H1 (cell line): ENCODE measurements around the gene CD276. TPM values are rescaled to one million over a fixed set of nuclear protein-coding genes. Genes with fewer than 3 reads are reported as not detected.

Experiments
- CTCF ChIA-PET: fragments of 300-600 bp; sonication (Branson Sonifier 250); formaldehyde crosslinking; loops from one replicate; lab custom pipeline; 2021; ENCODE audit not compliant: partially characterized antibody; lab: Charles Lee
- POLR2A ChIA-PET: fragments of 300-600 bp; sonication (Branson Sonifier 250); formaldehyde crosslinking; loops from one replicate; lab custom pipeline; 2021; ENCODE audit warnings: inconsistent platforms; ENCODE audit not compliant: partially characterized antibody; lab: Charles Lee
- DNase-seq, 2 experiments: peaks; one replicate each; pipeline versions ENCODE4 v3.0.0 to v3.0.0-alpha.2; 2010 to 2022; ENCODE audit warnings: low spot score in 2 of 2, low read depth in 1 of 2, mixed read lengths in 1 of 2
- FAIRE-seq: peaks from 2 replicates; lab custom pipeline; 2011; peaks lifted over from hg19 to GRCh38; lab: Jason Lieb, UNC
- H2AFZ ChIP-seq: 2 replicates; pipeline ENCODE4 v1.8.1; 2012; ENCODE audit warnings: low read length, inconsistent platforms
- H2AK5ac ChIP-seq: 2 replicates; pipeline ENCODE4 v1.6.1; 2013; ENCODE audit warnings: low read depth, low read length
- H2BK120ac ChIP-seq: replicated peaks from 2 replicates; pipeline ENCODE3; 2013; ENCODE audit warnings: low read depth, low read length, inconsistent platforms
- H2BK12ac ChIP-seq: 2 replicates; pipeline ENCODE4 v1.6.1; 2013; ENCODE audit warnings: low read depth, low read length
- H2BK15ac ChIP-seq: 2 replicates; pipeline ENCODE4 v1.6.1; 2013; ENCODE audit warnings: low read length
- H2BK20ac ChIP-seq: 2 replicates; pipeline ENCODE4 v1.6.1; 2013; ENCODE audit warnings: low read length
- H2BK5ac ChIP-seq: 2 replicates; pipeline ENCODE4 v1.6.1; 2013; ENCODE audit warnings: low read depth, low read length
- H3K14ac ChIP-seq: 2 replicates; pipeline ENCODE4 v1.6.1; 2013; ENCODE audit warnings: inconsistent platforms; ENCODE audit not compliant: insufficient read length
- H3K18ac ChIP-seq: 2 replicates; pipeline ENCODE4 v1.6.1; 2013; ENCODE audit warnings: low read length; ENCODE audit errors: extremely low read depth
- H3K23ac ChIP-seq: 2 replicates; pipeline ENCODE4 v1.6.1; 2013; ENCODE audit warnings: inconsistent platforms; ENCODE audit not compliant: insufficient read length
- H3K23me2 ChIP-seq: 2 replicates; pipeline ENCODE4 v1.6.1; 2013; ENCODE audit warnings: low read depth, low read length
- H3K27ac ChIP-seq: 2 replicates; pipeline ENCODE4 v1.6.1; 2011; ENCODE audit warnings: low read depth, low read length, inconsistent platforms
- H3K27me3 ChIP-seq, 4 experiments: replicated peaks in 1 of 4; 1 replicate in 1 of 4; 2 replicates in 3 of 4; pipeline versions ENCODE4 v1.6.1 to v1.8.1; 2011 to 2013; ENCODE audit warnings: low read length in 3 of 4, mild to moderate bottlenecking in 3 of 4, inconsistent platforms in 2 of 4, mixed read lengths in 2 of 4, moderate library complexity in 1 of 4; ENCODE audit not compliant: control insufficient read depth in 3 of 4, insufficient read depth in 3 of 4; ENCODE audit errors: extremely low read depth in 1 of 4
- H3K36me3 ChIP-seq, 4 experiments: 2 replicates each; pipeline versions ENCODE4 v1.6.1 to v1.8.1; 2011 to 2013; ENCODE audit warnings: mild to moderate bottlenecking in 4 of 4, low read length in 3 of 4, moderate library complexity in 2 of 4, control low read depth in 1 of 4, inconsistent platforms in 1 of 4; ENCODE audit not compliant: insufficient read depth in 4 of 4, control insufficient read depth in 2 of 4
- H3K4ac ChIP-seq: replicated peaks from 2 replicates; pipeline ENCODE3; 2013; ENCODE audit warnings: low read length, low read depth, mixed read lengths, inconsistent platforms; ENCODE audit not compliant: insufficient read length
- H3K4me1 ChIP-seq, 4 experiments: replicated peaks in 1 of 4; 1 replicate in 1 of 4; 2 replicates in 3 of 4; pipeline versions ENCODE4 v1.6.1 to v1.8.1; 2011 to 2013; ENCODE audit warnings: low read length in 3 of 4, inconsistent platforms in 2 of 4, mixed read lengths in 1 of 4; ENCODE audit not compliant: insufficient read depth in 4 of 4, control insufficient read depth in 3 of 4
- H3K4me2 ChIP-seq, 2 experiments: 2 replicates each; pipeline versions ENCODE4 v1.6.1 to v1.8.1; 2011 to 2013; ENCODE audit warnings: low read depth in 2 of 2, low read length in 2 of 2, control low read depth in 1 of 2, inconsistent platforms in 1 of 2, mild to moderate bottlenecking in 1 of 2; ENCODE audit not compliant: insufficient read depth in 1 of 2
- H3K4me3 ChIP-seq, 4 experiments: fragments of 200-600, 300-600 bp in 1 of 4; sonication (generic), shearing (Covaris generic), sonication (Bioruptor Twin) in 1 of 4; 2 replicates each; pipeline versions ENCODE4 v1.5.1 to v1.8.1; 2011 to 2016; ENCODE audit warnings: low read length in 4 of 4, low read depth in 3 of 4, control low read depth in 2 of 4, inconsistent platforms in 2 of 4, mild to moderate bottlenecking in 2 of 4, mixed read lengths in 1 of 4, moderate library complexity in 1 of 4; ENCODE audit not compliant: insufficient read depth in 2 of 4; ENCODE audit errors: extremely low read depth in 1 of 4
- H3K56ac ChIP-seq: replicated peaks from 2 replicates; pipeline ENCODE3; 2013; ENCODE audit warnings: low read depth, mild to moderate bottlenecking, mixed read lengths, low read length, inconsistent platforms; ENCODE audit not compliant: insufficient read length
- H3K79me1 ChIP-seq: 2 replicates; pipeline ENCODE4 v1.6.1; 2013; ENCODE audit warnings: low read depth, low read length, control low read depth
- H3K79me2 ChIP-seq, 2 experiments: 2 replicates each; pipeline versions ENCODE4 v1.6.1 to v1.8.1; 2012 to 2013; ENCODE audit warnings: low read length in 2 of 2, mild to moderate bottlenecking in 2 of 2, inconsistent platforms in 1 of 2; ENCODE audit not compliant: insufficient read depth in 2 of 2, control insufficient read depth in 1 of 2
- H3K9ac ChIP-seq, 4 experiments: replicated peaks in 1 of 4; 1 replicate in 1 of 4; 2 replicates in 3 of 4; pipeline versions ENCODE4 v1.6.1 to v1.8.1; 2011 to 2013; ENCODE audit warnings: low read depth in 3 of 4, low read length in 3 of 4, control low read depth in 2 of 4, mild to moderate bottlenecking in 2 of 4, moderate library complexity in 2 of 4, inconsistent platforms in 1 of 4; ENCODE audit errors: extremely low read depth in 1 of 4
- H3K9me3 ChIP-seq, 2 experiments: 2 replicates each; pipeline versions ENCODE4 v1.6.1 to v1.8.1; 2012 to 2013; ENCODE audit warnings: mild to moderate bottlenecking in 2 of 2, moderate library complexity in 2 of 2, control low read depth in 1 of 2, inconsistent platforms in 1 of 2, low read depth in 1 of 2, low read length in 1 of 2, mixed read lengths in 1 of 2; ENCODE audit not compliant: insufficient read depth in 2 of 2
- H4K20me1 ChIP-seq, 2 experiments: replicated peaks in 1 of 2; 2 replicates each; pipeline versions ENCODE3 to v1.8.1; 2011 to 2013; ENCODE audit warnings: inconsistent platforms in 2 of 2, low read length in 2 of 2, mild to moderate bottlenecking in 1 of 2; ENCODE audit not compliant: insufficient read depth in 2 of 2, control insufficient read depth in 1 of 2
- H4K5ac ChIP-seq: 2 replicates; pipeline ENCODE4 v1.6.1; 2013; ENCODE audit warnings: low read length, low read depth, mixed read lengths, inconsistent platforms; ENCODE audit not compliant: insufficient read length
- H4K8ac ChIP-seq: 2 replicates; pipeline ENCODE4 v1.8.0; 2013; ENCODE audit warnings: mild to moderate bottlenecking, moderate library complexity, low read length, inconsistent platforms; ENCODE audit not compliant: insufficient read depth; ENCODE audit errors: extremely low read depth
- H4K91ac ChIP-seq: replicated peaks from 2 replicates; pipeline ENCODE3; 2013; ENCODE audit warnings: low read length, mixed read lengths, inconsistent platforms; ENCODE audit not compliant: insufficient read length
- BRCA1 ChIP-seq: IDR thresholded peaks from 2 replicates; pipeline ENCODE4 v1.6.1; 2012; ENCODE audit warnings: low read depth, low read length, improper control_type of control experiment
- EP300 ChIP-seq, 2 experiments: IDR thresholded peaks; 1 replicate in 1 of 2; 2 replicates in 1 of 2; pipeline ENCODE4 v1.6.1; 2011 to 2012; ENCODE audit warnings: low read depth in 2 of 2, low read length in 2 of 2, mild to moderate bottlenecking in 2 of 2, borderline replicate concordance in 1 of 2, inconsistent platforms in 1 of 2, moderate library complexity in 1 of 2
- EZH2 ChIP-seq: fragments of 200-600 bp; sonication (generic); IDR thresholded peaks from 2 replicates; pipeline ENCODE4 v1.7.1; 2012; ENCODE audit warnings: low read depth, mild to moderate bottlenecking, moderate library complexity, low read length, inconsistent platforms; ENCODE audit not compliant: severe bottlenecking
- GABPA ChIP-seq: IDR thresholded peaks from 2 replicates; pipeline ENCODE4 v1.6.1; 2011; ENCODE audit warnings: mild to moderate bottlenecking, low read length, moderate library complexity, borderline replicate concordance; ENCODE audit not compliant: insufficient read depth
- HDAC6 ChIP-seq: IDR thresholded peaks from one replicate; pipeline ENCODE4 v1.7.1; 2012; ENCODE audit warnings: low read depth, mild to moderate bottlenecking, inconsistent platforms, low read length, moderate library complexity
- MAFK ChIP-seq: IDR thresholded peaks from 2 replicates; pipeline ENCODE4 v1.6.1; 2012; ENCODE audit warnings: low read depth, mild to moderate bottlenecking, improper control_type of control experiment, low read length
- POLR2A ChIP-seq, 2 experiments: IDR thresholded peaks; 1 replicate in 1 of 2; 2 replicates in 1 of 2; pipeline ENCODE4 v1.6.1; 2011; ENCODE audit warnings: low read depth in 2 of 2, low read length in 2 of 2, mild to moderate bottlenecking in 2 of 2; ENCODE audit errors: control extremely low read depth in 1 of 2
- RAD21 ChIP-seq, 2 experiments: IDR thresholded peaks in 1 of 2; conservative IDR thresholded peaks in 1 of 2; 2 replicates each; pipeline ENCODE4 v1.6.1; 2011; ENCODE audit warnings: low read depth in 2 of 2, low read length in 2 of 2, improper control_type of control experiment in 1 of 2, inconsistent platforms in 1 of 2, mild to moderate bottlenecking in 1 of 2, moderate library complexity in 1 of 2
- SAP30 ChIP-seq: fragments of 300-600 bp; sonication (generic); IDR thresholded peaks from 2 replicates; pipeline ENCODE4 v1.7.1; 2012; ENCODE audit warnings: low read length, moderate library complexity, mild to moderate bottlenecking, inconsistent platforms; ENCODE audit not compliant: insufficient read depth, insufficient replicate concordance
- SP4 ChIP-seq: IDR thresholded peaks from 2 replicates; pipeline ENCODE4 v1.6.1; 2012; ENCODE audit warnings: low read length, inconsistent platforms
- SRF ChIP-seq: IDR thresholded peaks from 2 replicates; pipeline ENCODE4 v1.6.1; 2011; ENCODE audit warnings: mild to moderate bottlenecking, low read depth, low read length, moderate library complexity
- TBP ChIP-seq: IDR thresholded peaks from 2 replicates; pipeline ENCODE4 v1.6.1; 2011; ENCODE audit warnings: low read depth, low read length, improper control_type of control experiment
- TCF12 ChIP-seq: IDR thresholded peaks from 2 replicates; pipeline ENCODE4 v1.6.1; 2011; ENCODE audit warnings: low read depth, mild to moderate bottlenecking, low read length
- ZNF274 ChIP-seq: IDR thresholded peaks from 2 replicates; pipeline ENCODE4 v1.7.0; 2012; ENCODE audit warnings: low read length, borderline replicate concordance; ENCODE audit errors: extremely low read depth
- WGBS, 2 experiments: shearing (Covaris generic) in 1 of 2; methylation state at CpG; one replicate each; pipeline versions ENCODE4 v1.1.6 to v1.1.7; 2013 to 2015; ENCODE audit warnings: low lambda C conversion rate in 2 of 2, mixed read lengths in 2 of 2, inconsistent platforms in 1 of 2, low coverage in 1 of 2, missing lambda C conversion rate in 1 of 2; ENCODE audit not compliant: insufficient replicate concordance in 2 of 2, insufficient coverage in 1 of 2, insufficient read length in 1 of 2; ENCODE audit errors: extremely low coverage in 1 of 2, missing lambda C conversion rate in 1 of 2; 5-methylcytosine and 5-hydroxymethylcytosine counted together
- polyA plus RNA-seq, 7 experiments: library from polyadenylated mRNA; depleted of rRNA in 3 of 7; stranded (reverse) in 5 of 7; unstranded in 2 of 7; fragments of >200 nt in 5 of 7; fragments of 200-250 nt in 2 of 7; gene quantifications; 1 replicate in 5 of 7; 2 replicates in 1 of 7; 4 replicates in 1 of 7; pipeline versions ENCODE4 v1.2.1 to v1.2.3, GENCODE V29; 2011 to 2013; ENCODE audit warnings: missing spikeins in 2 of 7, mixed read lengths in 2 of 7
- total RNA-seq: library from RNA; stranded (reverse); fragmentation: NEBNext Ultra II Directional; extraction: Animal tissue kit (Norgen Biotek cat#: 25700); gene quantifications from 2 replicates; pipeline ENCODE4 v1.2.1, GENCODE V29; 2021

The CD276 gene
- total and polyA plus RNA-seq, 2 of the 8 experiments (the other 6 are each of a cell fraction or from before 2014, with no cell fraction given): 156 to 158 TPM

DNA sequence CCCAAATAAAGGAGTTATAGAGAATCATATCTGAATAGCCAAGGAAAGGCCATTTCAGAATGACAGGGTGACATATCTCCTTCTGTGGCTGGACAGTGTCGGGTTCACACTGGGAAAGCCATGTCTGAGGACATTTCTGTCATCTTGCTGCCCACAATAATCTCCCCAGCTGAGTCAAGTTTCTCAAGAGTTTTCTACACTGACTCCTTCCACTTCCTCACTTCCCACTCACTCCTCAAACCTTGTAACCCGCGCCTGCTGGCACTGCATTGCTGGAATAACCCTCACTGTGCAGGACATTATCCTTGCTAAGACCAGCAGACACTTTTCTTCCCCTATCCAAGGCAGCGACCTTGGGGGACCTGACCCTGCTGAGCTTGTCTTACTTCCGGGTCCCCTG lies 74.3 kb downstream of the CD276 start:
- Histone ChIP-seq H3K4ac (no peak overlapping the region), H4K20me1 (no peaks in the 10 kb centered on the region), H3K4me2 (no peak overlapping the region), H4K91ac (no peak overlapping the region), H3K9me3 (no peaks in the 10 kb centered on the region), H3K79me2 (no peaks in the 10 kb centered on the region), H3K27me3 (peaks cover 0 to 11% (median 4%) of the 10 kb centered on the region in 4 experiments; a peak in 6 of 7 replicates), H2BK120ac (no peak overlapping the region), H3K56ac (no peak overlapping the region), H3K14ac (no peak overlapping the region), H2BK12ac (no peak overlapping the region), H2BK5ac (no peak overlapping the region), H3K23ac (no peak overlapping the region), H3K4me1 (peaks cover 6 to 13% (median 10%) of the 10 kb centered on the region in 4 experiments; a peak in 6 of 7 replicates), H2AFZ (no peak overlapping the region), H3K18ac (no peak overlapping the region), H3K23me2 (peaks cover 3% of the 10 kb centered on the region; the same call in 1 of the 2 replicates), H3K36me3 (no peaks in the 10 kb centered on the region), H2AK5ac (no peak overlapping the region), H4K8ac (no peak overlapping the region), H3K4me3 (no peak overlapping the region), H2BK20ac (no peak overlapping the region), H3K9ac (no peak overlapping the region), H2BK15ac (no peak overlapping the region), H4K5ac (no peak overlapping the region), H3K27ac (no peak overlapping the region), H3K79me1 (no peaks in the 10 kb centered on the region)
- POLR2A ChIA-PET: no interaction called here
- DNase-seq (no peak), FAIRE-seq (no peak)
- 86% methylated on average over 5 of the region's 5 CpGs; no CpG with 5 or more reads in 1 of the 2 experiments for WGBS, 2 experiments
- no peak for TF ChIP-seq TBP
- no peak for TF ChIP-seq MAFK
- no peak for TF ChIP-seq SAP30
- no peak for TF ChIP-seq TCF12
- no peak for TF ChIP-seq POLR2A (IDR thresholded peaks at IDR 0.05; ENCODE audit: control extremely low read depth in 1 of 2, low read depth in 2 of 2, low read length in 2 of 2)
- no peak for TF ChIP-seq RAD21 (IDR thresholded peaks at IDR 0.05 in 1 of 2, conservative IDR thresholded peaks at IDR 0.05 in 1 of 2; ENCODE audit: low read depth in 2 of 2, low read length in 2 of 2)
- no peak for TF ChIP-seq EP300 (IDR thresholded peaks at IDR 0.05; ENCODE audit: borderline replicate concordance in 1 of 2, low read depth in 2 of 2, low read length in 2 of 2)
- TF ChIP-seq SP4: no peak
- TF ChIP-seq EZH2: no peak
- TF ChIP-seq GABPA: no peak
- TF ChIP-seq ZNF274: no peak
- no peak for TF ChIP-seq HDAC6
- TF ChIP-seq BRCA1: no peak
- no peak for TF ChIP-seq SRF
- CTCF ChIA-PET: interaction anchor here (0.5 to 3.8 kb wide), 14 partner anchors 9 to 278 kb away, joined by 3 to 21 read pairs (median 6); partner anchors contain the start of gene TBC1D21
